BE2C (cell line): ENCODE data around the gene SERPINA3.

Experiments used
- DNase-seq: peaks from one replicate; pipeline ENCODE4 v3.0.0-alpha.2; 2020
- H3K27me3 ChIP-seq: fragments of 250-450 bp; sonication (Bioruptor Pico); 2 replicates; pipeline ENCODE4 v1.5.1; 2020; ENCODE audit warnings: mild to moderate bottlenecking
- H3K36me3 ChIP-seq: fragments of 250-450 bp; sonication (Bioruptor Pico); 2 replicates; pipeline ENCODE4 v1.5.1; 2020; ENCODE audit warnings: mild to moderate bottlenecking
- H3K4me1 ChIP-seq: fragments of 250-450 bp; sonication (Bioruptor Pico); 2 replicates; pipeline ENCODE4 v1.5.1; 2020
- H3K4me3 ChIP-seq: 2 replicates; pipeline ENCODE4 v1.5.1; 2011; ENCODE audit warnings: low read depth, low read length
- H3K9me3 ChIP-seq: fragments of 250-450 bp; sonication (Bioruptor Pico); 2 replicates; pipeline ENCODE4 v1.5.1; 2020
- CTCF ChIP-seq: IDR thresholded peaks from 2 replicates; pipeline ENCODE4 v1.5.1; 2012; ENCODE audit warnings: mild to moderate bottlenecking, low read depth, low read length

SERPINA3 gene

GRCh38 chr14:94656043-94656442, 43.9 kb downstream of the SERPINA3 start:
- DNase-seq = no peak
- no peak for TF ChIP-seq CTCF
- 0 out of 2 replicates have a peak, but pooled peaks cover 3% of the 10 kb centered on the region for H3K27me3 ChIP-seq
- H3K4me3 ChIP-seq = no peak overlapping the region
- no peaks in the 10 kb centered on the region for H3K36me3 ChIP-seq
- no peaks in the 10 kb centered on the region for H3K9me3 ChIP-seq
- no peaks in the 10 kb centered on the region for H3K4me1 ChIP-seq

DNA sequence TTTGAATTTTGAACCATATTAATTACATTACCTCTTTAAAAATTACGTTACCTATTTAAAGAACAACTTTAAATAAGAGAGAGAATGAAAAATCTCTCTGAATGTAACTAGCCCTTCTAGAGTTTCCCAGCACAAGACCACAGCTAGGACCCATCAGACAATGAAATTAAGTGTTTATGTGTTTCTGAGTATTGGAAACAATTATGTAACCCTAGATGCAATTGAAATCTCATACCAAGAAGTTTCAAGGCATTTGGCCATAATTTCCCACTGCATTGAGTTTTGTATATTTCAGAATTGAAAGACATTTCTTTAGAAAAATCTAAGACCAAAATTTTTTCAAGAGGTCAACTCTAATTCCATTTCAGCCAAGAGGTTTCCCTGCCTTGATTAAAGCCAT, 47.1 kb downstream of the SERPINA3 start:
- Histone ChIP-seq H3K4me3 (no peak overlapping the region), H3K4me1 (no peaks in the 10 kb centered on the region), H3K36me3 (no peaks in the 10 kb centered on the region), H3K9me3 (no peaks in the 10 kb centered on the region), H3K27me3 (0 out of 2 replicates have a peak, but pooled peaks cover 6% of the 10 kb centered on the region)
- no peak for TF ChIP-seq CTCF
- no peak for DNase-seq

DNA sequence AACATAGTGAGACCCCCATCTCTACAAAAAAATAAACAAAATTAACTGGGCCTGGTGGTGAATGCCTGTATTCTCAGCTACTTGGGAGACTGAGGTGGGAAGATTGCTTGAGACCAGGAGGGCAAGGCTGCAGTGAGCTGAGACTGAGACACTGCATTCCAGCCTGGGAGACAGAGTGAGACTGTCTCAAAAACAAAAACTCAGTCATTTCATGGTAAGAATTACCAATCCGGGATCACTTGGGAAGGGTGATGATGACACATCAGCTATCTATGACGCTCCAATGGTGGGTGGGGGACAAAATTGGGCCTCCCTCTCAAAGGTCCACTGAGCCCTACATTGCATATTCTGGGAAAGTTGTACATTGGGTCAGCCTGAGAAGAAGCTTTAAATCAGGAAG, 47.7 kb downstream of the SERPINA3 start:
- no peaks in the 10 kb centered on the region for H3K4me1 ChIP-seq

DNA sequence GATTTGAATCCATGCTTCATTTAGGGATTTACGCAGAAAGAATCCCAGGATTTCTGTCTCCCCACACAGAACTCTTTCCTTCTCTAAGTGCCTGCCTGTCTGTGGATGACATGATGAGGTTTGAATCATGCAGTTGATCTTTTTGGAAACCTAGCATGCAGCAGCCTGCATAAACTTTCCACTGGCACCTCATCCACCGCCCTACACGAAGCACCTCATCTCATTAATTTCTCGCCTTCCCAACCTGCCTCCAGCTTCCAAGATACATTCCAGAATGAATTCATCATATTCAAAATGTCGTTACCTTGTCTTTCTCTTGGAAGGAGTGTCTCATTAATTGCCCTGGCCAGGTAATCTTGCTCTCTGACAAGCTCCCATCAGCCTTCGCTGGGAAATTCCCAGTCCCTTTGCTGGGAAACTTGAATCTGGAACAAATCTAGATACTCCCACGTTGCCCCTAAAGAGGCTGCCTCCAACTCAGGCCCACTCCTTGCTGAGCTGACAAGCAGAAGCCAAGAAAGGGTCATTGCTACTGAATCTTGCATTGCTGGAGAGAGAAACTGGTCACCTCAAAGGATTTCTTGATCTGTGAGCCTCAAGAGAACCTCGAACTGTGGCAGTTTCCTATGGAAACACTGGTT, 48.2 kb downstream of the SERPINA3 start:
- Histone ChIP-seq H3K36me3 (no peaks in the 10 kb centered on the region), H3K4me3 (no peak overlapping the region), H3K4me1 (no peaks in the 10 kb centered on the region), H3K27me3 (0 out of 2 replicates have a peak, but pooled peaks cover 6% of the 10 kb centered on the region), H3K9me3 (no peaks in the 10 kb centered on the region)
- no peak for TF ChIP-seq CTCF
- DNase-seq = no peak

More for the DNA sequence above, 47.7 kb downstream of the SERPINA3 start:
- H3K4me3 ChIP-seq = no peak overlapping the region
- TF ChIP-seq CTCF = no peak
- DNase-seq = no peak
- 0 out of 2 replicates have a peak, but pooled peaks cover 6% of the 10 kb centered on the region for H3K27me3 ChIP-seq
- H3K36me3 ChIP-seq = no peaks in the 10 kb centered on the region
- no peaks in the 10 kb centered on the region for H3K9me3 ChIP-seq

- no peaks in the 10 kb centered on the region for H3K9me3 ChIP-seq
- no peak overlapping the region for H3K4me3 ChIP-seq
- no peaks in the 10 kb centered on the region for H3K4me1 ChIP-seq
- no peak for DNase-seq
- peaks cover 6% of the 10 kb centered on the region; the same call in 1 of the 2 replicates for H3K27me3 ChIP-seq
- TF ChIP-seq CTCF = no peak
- H3K36me3 ChIP-seq = no peaks in the 10 kb centered on the region
Measured at GRCh38 chr14:94663538-94663937, 51.3 kb downstream of the SERPINA3 start.

- Histone ChIP-seq H3K4me3 (no peak overlapping the region), H3K4me1 (no peaks in the 10 kb centered on the region), H3K27me3 (peaks cover 6% of the 10 kb centered on the region; the same call in 1 of the 2 replicates), H3K36me3 (no peaks in the 10 kb centered on the region), H3K9me3 (no peaks in the 10 kb centered on the region)
- TF ChIP-seq CTCF = no peak
- no peak for DNase-seq
Measured at GRCh38 chr14:94663965-94664704, 51.9 kb downstream of the SERPINA3 start.
